Neutrophil (primary cell): Measurements from ENCODE around the gene RASA2.

Experiments
- H3K27ac ChIP-seq: fragments of 200-600 bp; sonication (generic); 2 replicates; pipeline ENCODE4 v1.5.1; 2016; ENCODE audit warnings: mild to moderate bottlenecking, moderate library complexity
- H3K27me3 ChIP-seq: fragments of 200-600 bp; sonication (generic); 2 replicates; pipeline ENCODE4 v1.6.0; 2016; ENCODE audit warnings: mild to moderate bottlenecking
- H3K36me3 ChIP-seq: fragments of 200-600 bp; sonication (generic); 2 replicates; pipeline ENCODE4 v1.5.1; 2017
- H3K4me1 ChIP-seq, 2 experiments: fragments of 200-600 bp in 1 of 2; sonication (generic) in 1 of 2; 1 replicate in 1 of 2; 2 replicates in 1 of 2; pipeline versions ENCODE4 v1.5.1 to v1.6.1; 2013 to 2016; ENCODE audit warnings: low read depth in 1 of 2, low read length in 1 of 2, mild to moderate bottlenecking in 1 of 2, moderate library complexity in 1 of 2; ENCODE audit not compliant: control insufficient read depth in 1 of 2, insufficient read depth in 1 of 2
- H3K4me3 ChIP-seq, 2 experiments: fragments of 200-600 bp in 1 of 2; sonication (generic) in 1 of 2; 1 replicate in 1 of 2; 2 replicates in 1 of 2; pipeline ENCODE4 v1.5.1; 2013 to 2016; ENCODE audit warnings: low read depth in 1 of 2, low read length in 1 of 2, mild to moderate bottlenecking in 1 of 2, moderate library complexity in 1 of 2
- H3K9me3 ChIP-seq: fragments of 200-600 bp; sonication (generic); 2 replicates; pipeline ENCODE4 v1.5.1; 2016
- CTCF ChIP-seq: fragments of 200-600 bp; sonication (generic); IDR thresholded peaks from 2 replicates; pipeline ENCODE4 v1.5.1; 2016; ENCODE audit warnings: antibody characterized with exemption

The RASA2 gene

DNA sequence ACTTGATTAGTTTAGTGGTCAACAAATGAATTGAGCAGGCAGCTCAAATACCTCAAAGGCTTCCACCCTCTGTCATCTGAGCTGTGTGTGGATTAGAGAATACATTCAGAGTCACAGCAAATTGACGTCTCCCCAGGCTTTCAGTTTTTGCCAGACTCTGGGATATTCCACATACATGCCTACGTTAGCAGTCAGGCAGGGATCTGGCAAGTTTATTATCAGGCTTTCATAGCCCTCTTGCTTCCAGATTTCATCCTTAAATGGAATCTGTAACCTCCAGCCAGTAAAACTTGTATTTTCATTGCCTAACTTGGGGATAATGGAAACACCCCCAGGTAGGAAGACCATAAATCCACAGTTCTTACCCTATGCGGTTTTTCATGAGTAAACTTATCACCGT, 115.9 kb downstream of the RASA2 start:
- no peak for TF ChIP-seq CTCF
- peaks cover 31% of the 10 kb centered on the region for H3K36me3 ChIP-seq
- no peaks in the 10 kb centered on the region for H3K9me3 ChIP-seq
- H3K4me3 ChIP-seq, result no peak overlapping the region
- no peak overlapping the region for H3K27ac ChIP-seq
- no peaks in the 10 kb centered on the region for H3K4me1 ChIP-seq
- no peaks in the 10 kb centered on the region for H3K27me3 ChIP-seq

DNA sequence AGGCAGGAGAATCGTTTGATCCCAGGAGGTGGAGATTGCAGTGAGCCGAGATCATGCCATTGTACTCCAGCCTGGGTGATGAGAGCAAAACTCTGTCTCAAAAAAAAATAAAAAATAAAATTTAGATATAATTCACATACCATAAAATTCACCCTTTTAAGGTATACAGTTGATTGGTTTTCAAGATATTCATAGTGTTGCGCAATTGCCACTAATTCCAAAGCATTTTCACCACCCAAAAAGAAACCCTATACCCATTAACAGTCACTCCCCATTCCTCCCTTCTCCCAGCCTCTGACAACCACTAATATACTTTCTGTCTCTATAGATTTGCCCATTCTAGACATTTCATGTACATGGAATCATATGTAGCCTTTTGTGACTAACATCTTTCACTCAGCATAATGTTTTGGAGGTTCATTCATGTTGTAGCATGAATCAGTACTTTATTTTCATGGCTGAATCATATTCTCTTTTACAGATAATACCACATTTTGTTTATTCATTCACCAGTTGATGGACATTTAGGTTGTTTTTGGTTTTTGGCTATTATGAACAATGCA, 116.7 kb downstream of the RASA2 start:
- no peak for TF ChIP-seq CTCF
- Histone ChIP-seq H3K27ac (no peak overlapping the region), H3K9me3 (no peaks in the 10 kb centered on the region), H3K27me3 (no peaks in the 10 kb centered on the region), H3K4me1 (no peaks in the 10 kb centered on the region), H3K4me3 (no peak overlapping the region), H3K36me3 (peaks cover 38% of the 10 kb centered on the region)

GRCh38 chr3:141605883-141606282, 119.1 kb downstream of the RASA2 start:
- H3K4me3 ChIP-seq, result no peak overlapping the region

DNA sequence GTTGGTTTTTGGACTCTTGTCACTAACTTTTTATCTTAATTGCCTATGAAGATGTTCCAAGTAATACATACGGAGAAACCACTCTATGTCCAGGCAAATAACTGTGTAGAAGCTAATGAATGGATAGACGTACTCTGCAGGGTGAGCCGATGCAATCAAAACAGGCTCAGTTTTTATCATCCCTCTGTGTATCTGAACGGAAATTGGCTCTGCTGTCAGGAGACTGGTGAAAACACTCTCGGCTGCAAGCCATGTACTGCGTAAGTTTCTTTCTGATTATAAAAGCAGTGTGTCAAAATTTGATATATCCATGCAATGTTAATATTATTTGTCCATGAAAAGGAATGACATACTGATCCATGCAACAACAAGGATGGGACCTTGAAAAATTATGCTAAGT, 121.6 kb downstream of the RASA2 start:
- Histone ChIP-seq H3K4me3 (no peak overlapping the region), H3K27me3 (no peaks in the 10 kb centered on the region), H3K4me1 (no peaks in the 10 kb centered on the region), H3K27ac (no peak overlapping the region), H3K36me3 (peaks cover 63% of the 10 kb centered on the region), H3K9me3 (no peaks in the 10 kb centered on the region)
- no peak for TF ChIP-seq CTCF

More at GRCh38 chr3:141605883-141606282, 119.1 kb downstream of the RASA2 start:
- Histone ChIP-seq H3K36me3 (peaks cover 39% of the 10 kb centered on the region), H3K4me1 (no peaks in the 10 kb centered on the region), H3K27ac (no peak overlapping the region), H3K9me3 (no peaks in the 10 kb centered on the region), H3K27me3 (no peaks in the 10 kb centered on the region)
- no peak for TF ChIP-seq CTCF

GRCh38 chr3:141610939-141611338, 124.1 kb downstream of the RASA2 start:
- Histone ChIP-seq H3K36me3 (peaks cover 74% of the 10 kb centered on the region), H3K4me1 (no peaks in the 10 kb centered on the region), H3K4me3 (no peak overlapping the region), H3K27ac (no peak overlapping the region), H3K9me3 (no peaks in the 10 kb centered on the region), H3K27me3 (no peaks in the 10 kb centered on the region)
- no peak for TF ChIP-seq CTCF
